HepG2 (cell line): ENCODE data around the gene FBXW12.

Experiments
- SNAPC5 ChIP-seq: sonication (generic); formaldehyde crosslinking; IDR thresholded peaks from 2 replicates; pipeline ENCODE4 v1.8.1; 2023; ENCODE audit warnings: mild to moderate bottlenecking, missing genetic modification reagents, borderline replicate concordance
- ZBTB7A ChIP-seq: sonication (generic); formaldehyde crosslinking; IDR thresholded peaks from 2 replicates; pipeline ENCODE4 v1.8.0; 2022; ENCODE audit warnings: mild to moderate bottlenecking, missing genetic modification reagents

DNA sequence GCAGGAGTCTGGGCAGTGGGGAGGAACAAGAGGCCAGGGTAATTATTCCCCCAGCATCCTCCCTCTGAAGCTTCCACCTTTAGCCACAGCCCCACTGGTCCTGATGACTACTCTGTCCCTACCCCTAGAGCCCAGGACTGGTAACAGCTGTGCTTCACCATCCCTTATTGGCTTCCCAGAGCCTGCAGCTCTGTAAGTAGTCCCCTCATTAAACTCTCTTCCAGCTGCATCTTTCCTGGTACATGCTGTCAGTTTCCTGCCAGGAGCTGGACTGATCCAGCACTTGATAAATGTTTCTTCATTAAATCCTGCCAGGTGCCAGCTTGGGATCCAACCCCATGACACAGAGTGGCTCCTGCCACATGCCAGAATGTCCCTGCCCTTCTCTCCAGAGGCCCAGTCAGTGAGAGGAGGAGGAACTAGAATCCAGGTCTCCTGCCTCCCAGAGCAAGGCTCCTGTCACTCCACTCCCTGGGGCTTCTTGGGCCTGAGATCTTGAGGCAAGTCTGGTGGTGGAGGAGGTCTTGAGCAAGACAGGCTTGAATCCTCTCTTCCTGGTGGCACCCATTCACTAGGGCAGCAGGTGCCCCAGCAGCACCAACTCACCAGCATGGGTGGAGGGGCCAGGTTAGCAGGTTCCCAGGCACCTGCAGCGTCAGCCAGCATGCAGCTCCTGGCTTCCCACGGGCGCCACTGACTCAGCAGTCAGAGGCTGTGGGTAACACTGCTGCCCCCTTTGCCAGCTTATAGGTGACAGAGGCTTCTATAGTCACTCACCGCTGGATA is 27.6 kb downstream of the FBXW12 start:
- TF ChIP-seq ZBTB7A (CRISPR knock-in tag): no peak
- no peak for TF ChIP-seq SNAPC5 (CRISPR knock-in tag)
